H1 (cell line): ENCODE measurements around the gene MYO1D. TPM values are rescaled to one million over a fixed set of nuclear protein-coding genes. Genes with fewer than 3 reads are reported as not detected.

ENCODE experiments used
- CTCF ChIA-PET: fragments of 300-600 bp; sonication (Branson Sonifier 250); formaldehyde crosslinking; loops from one replicate; lab custom pipeline; 2021; ENCODE audit not compliant: partially characterized antibody; lab: Charles Lee
- POLR2A ChIA-PET: fragments of 300-600 bp; sonication (Branson Sonifier 250); formaldehyde crosslinking; loops from one replicate; lab custom pipeline; 2021; ENCODE audit warnings: inconsistent platforms; ENCODE audit not compliant: partially characterized antibody; lab: Charles Lee
- DNase-seq, 2 experiments: peaks; one replicate each; pipeline versions ENCODE4 v3.0.0 to v3.0.0-alpha.2; 2010 to 2022; ENCODE audit warnings: low spot score in 2 of 2, low read depth in 1 of 2, mixed read lengths in 1 of 2
- FAIRE-seq: peaks from 2 replicates; lab custom pipeline; 2011; peaks lifted over from hg19 to GRCh38; lab: Jason Lieb, UNC
- H2AFZ ChIP-seq: 2 replicates; pipeline ENCODE4 v1.8.1; 2012; ENCODE audit warnings: low read length, inconsistent platforms
- H2AK5ac ChIP-seq: 2 replicates; pipeline ENCODE4 v1.6.1; 2013; ENCODE audit warnings: low read depth, low read length
- H2BK120ac ChIP-seq: replicated peaks from 2 replicates; pipeline ENCODE3; 2013; ENCODE audit warnings: low read depth, low read length, inconsistent platforms
- H2BK12ac ChIP-seq: 2 replicates; pipeline ENCODE4 v1.6.1; 2013; ENCODE audit warnings: low read depth, low read length
- H2BK15ac ChIP-seq: 2 replicates; pipeline ENCODE4 v1.6.1; 2013; ENCODE audit warnings: low read length
- H2BK20ac ChIP-seq: 2 replicates; pipeline ENCODE4 v1.6.1; 2013; ENCODE audit warnings: low read length
- H2BK5ac ChIP-seq: 2 replicates; pipeline ENCODE4 v1.6.1; 2013; ENCODE audit warnings: low read depth, low read length
- H3K14ac ChIP-seq: 2 replicates; pipeline ENCODE4 v1.6.1; 2013; ENCODE audit warnings: inconsistent platforms; ENCODE audit not compliant: insufficient read length
- H3K18ac ChIP-seq: 2 replicates; pipeline ENCODE4 v1.6.1; 2013; ENCODE audit warnings: low read length; ENCODE audit errors: extremely low read depth
- H3K23ac ChIP-seq: 2 replicates; pipeline ENCODE4 v1.6.1; 2013; ENCODE audit warnings: inconsistent platforms; ENCODE audit not compliant: insufficient read length
- H3K23me2 ChIP-seq: 2 replicates; pipeline ENCODE4 v1.6.1; 2013; ENCODE audit warnings: low read depth, low read length
- H3K27ac ChIP-seq: 2 replicates; pipeline ENCODE4 v1.6.1; 2011; ENCODE audit warnings: low read depth, low read length, inconsistent platforms
- H3K27me3 ChIP-seq, 4 experiments: replicated peaks in 1 of 4; 1 replicate in 1 of 4; 2 replicates in 3 of 4; pipeline versions ENCODE4 v1.6.1 to v1.8.1; 2011 to 2013; ENCODE audit warnings: low read length in 3 of 4, mild to moderate bottlenecking in 3 of 4, inconsistent platforms in 2 of 4, mixed read lengths in 2 of 4, moderate library complexity in 1 of 4; ENCODE audit not compliant: control insufficient read depth in 3 of 4, insufficient read depth in 3 of 4; ENCODE audit errors: extremely low read depth in 1 of 4
- H3K36me3 ChIP-seq, 4 experiments: 2 replicates each; pipeline versions ENCODE4 v1.6.1 to v1.8.1; 2011 to 2013; ENCODE audit warnings: mild to moderate bottlenecking in 4 of 4, low read length in 3 of 4, moderate library complexity in 2 of 4, control low read depth in 1 of 4, inconsistent platforms in 1 of 4; ENCODE audit not compliant: insufficient read depth in 4 of 4, control insufficient read depth in 2 of 4
- H3K4ac ChIP-seq: replicated peaks from 2 replicates; pipeline ENCODE3; 2013; ENCODE audit warnings: low read length, low read depth, mixed read lengths, inconsistent platforms; ENCODE audit not compliant: insufficient read length
- H3K4me1 ChIP-seq, 4 experiments: replicated peaks in 1 of 4; 1 replicate in 1 of 4; 2 replicates in 3 of 4; pipeline versions ENCODE4 v1.6.1 to v1.8.1; 2011 to 2013; ENCODE audit warnings: low read length in 3 of 4, inconsistent platforms in 2 of 4, mixed read lengths in 1 of 4; ENCODE audit not compliant: insufficient read depth in 4 of 4, control insufficient read depth in 3 of 4
- H3K4me2 ChIP-seq, 2 experiments: 2 replicates each; pipeline versions ENCODE4 v1.6.1 to v1.8.1; 2011 to 2013; ENCODE audit warnings: low read depth in 2 of 2, low read length in 2 of 2, control low read depth in 1 of 2, inconsistent platforms in 1 of 2, mild to moderate bottlenecking in 1 of 2; ENCODE audit not compliant: insufficient read depth in 1 of 2
- H3K4me3 ChIP-seq, 4 experiments: fragments of 200-600, 300-600 bp in 1 of 4; sonication (generic), shearing (Covaris generic), sonication (Bioruptor Twin) in 1 of 4; 2 replicates each; pipeline versions ENCODE4 v1.5.1 to v1.8.1; 2011 to 2016; ENCODE audit warnings: low read length in 4 of 4, low read depth in 3 of 4, control low read depth in 2 of 4, inconsistent platforms in 2 of 4, mild to moderate bottlenecking in 2 of 4, mixed read lengths in 1 of 4, moderate library complexity in 1 of 4; ENCODE audit not compliant: insufficient read depth in 2 of 4; ENCODE audit errors: extremely low read depth in 1 of 4
- H3K56ac ChIP-seq: replicated peaks from 2 replicates; pipeline ENCODE3; 2013; ENCODE audit warnings: low read depth, mild to moderate bottlenecking, mixed read lengths, low read length, inconsistent platforms; ENCODE audit not compliant: insufficient read length
- H3K79me1 ChIP-seq: 2 replicates; pipeline ENCODE4 v1.6.1; 2013; ENCODE audit warnings: low read depth, low read length, control low read depth
- H3K79me2 ChIP-seq, 2 experiments: 2 replicates each; pipeline versions ENCODE4 v1.6.1 to v1.8.1; 2012 to 2013; ENCODE audit warnings: low read length in 2 of 2, mild to moderate bottlenecking in 2 of 2, inconsistent platforms in 1 of 2; ENCODE audit not compliant: insufficient read depth in 2 of 2, control insufficient read depth in 1 of 2
- H3K9ac ChIP-seq, 4 experiments: replicated peaks in 1 of 4; 1 replicate in 1 of 4; 2 replicates in 3 of 4; pipeline versions ENCODE4 v1.6.1 to v1.8.1; 2011 to 2013; ENCODE audit warnings: low read depth in 3 of 4, low read length in 3 of 4, control low read depth in 2 of 4, mild to moderate bottlenecking in 2 of 4, moderate library complexity in 2 of 4, inconsistent platforms in 1 of 4; ENCODE audit errors: extremely low read depth in 1 of 4
- H3K9me3 ChIP-seq, 2 experiments: 2 replicates each; pipeline versions ENCODE4 v1.6.1 to v1.8.1; 2012 to 2013; ENCODE audit warnings: mild to moderate bottlenecking in 2 of 2, moderate library complexity in 2 of 2, control low read depth in 1 of 2, inconsistent platforms in 1 of 2, low read depth in 1 of 2, low read length in 1 of 2, mixed read lengths in 1 of 2; ENCODE audit not compliant: insufficient read depth in 2 of 2
- H4K20me1 ChIP-seq, 2 experiments: replicated peaks in 1 of 2; 2 replicates each; pipeline versions ENCODE3 to v1.8.1; 2011 to 2013; ENCODE audit warnings: inconsistent platforms in 2 of 2, low read length in 2 of 2, mild to moderate bottlenecking in 1 of 2; ENCODE audit not compliant: insufficient read depth in 2 of 2, control insufficient read depth in 1 of 2
- H4K5ac ChIP-seq: 2 replicates; pipeline ENCODE4 v1.6.1; 2013; ENCODE audit warnings: low read length, low read depth, mixed read lengths, inconsistent platforms; ENCODE audit not compliant: insufficient read length
- H4K8ac ChIP-seq: 2 replicates; pipeline ENCODE4 v1.8.0; 2013; ENCODE audit warnings: mild to moderate bottlenecking, moderate library complexity, low read length, inconsistent platforms; ENCODE audit not compliant: insufficient read depth; ENCODE audit errors: extremely low read depth
- H4K91ac ChIP-seq: replicated peaks from 2 replicates; pipeline ENCODE3; 2013; ENCODE audit warnings: low read length, mixed read lengths, inconsistent platforms; ENCODE audit not compliant: insufficient read length
- RFX5 ChIP-seq: IDR thresholded peaks from 2 replicates; pipeline ENCODE4 v1.6.1; 2011; ENCODE audit warnings: low read depth, low read length, improper control_type of control experiment, borderline replicate concordance
- WGBS, 2 experiments: shearing (Covaris generic) in 1 of 2; methylation state at CpG; one replicate each; pipeline versions ENCODE4 v1.1.6 to v1.1.7; 2013 to 2015; ENCODE audit warnings: low lambda C conversion rate in 2 of 2, mixed read lengths in 2 of 2, inconsistent platforms in 1 of 2, low coverage in 1 of 2, missing lambda C conversion rate in 1 of 2; ENCODE audit not compliant: insufficient replicate concordance in 2 of 2, insufficient coverage in 1 of 2, insufficient read length in 1 of 2; ENCODE audit errors: extremely low coverage in 1 of 2, missing lambda C conversion rate in 1 of 2; 5-methylcytosine and 5-hydroxymethylcytosine counted together
- polyA plus RNA-seq, 7 experiments: library from polyadenylated mRNA; depleted of rRNA in 3 of 7; stranded (reverse) in 5 of 7; unstranded in 2 of 7; fragments of >200 nt in 5 of 7; fragments of 200-250 nt in 2 of 7; gene quantifications; 1 replicate in 5 of 7; 2 replicates in 1 of 7; 4 replicates in 1 of 7; pipeline versions ENCODE4 v1.2.1 to v1.2.3, GENCODE V29; 2011 to 2013; ENCODE audit warnings: missing spikeins in 2 of 7, mixed read lengths in 2 of 7
- total RNA-seq: library from RNA; stranded (reverse); fragmentation: NEBNext Ultra II Directional; extraction: Animal tissue kit (Norgen Biotek cat#: 25700); gene quantifications from 2 replicates; pipeline ENCODE4 v1.2.1, GENCODE V29; 2021

Gene MYO1D
- total and polyA plus RNA-seq, 2 of the 8 experiments (the other 6 are each of a cell fraction or from before 2014, with no cell fraction given), result 6.5 to 25.4 TPM

DNA sequence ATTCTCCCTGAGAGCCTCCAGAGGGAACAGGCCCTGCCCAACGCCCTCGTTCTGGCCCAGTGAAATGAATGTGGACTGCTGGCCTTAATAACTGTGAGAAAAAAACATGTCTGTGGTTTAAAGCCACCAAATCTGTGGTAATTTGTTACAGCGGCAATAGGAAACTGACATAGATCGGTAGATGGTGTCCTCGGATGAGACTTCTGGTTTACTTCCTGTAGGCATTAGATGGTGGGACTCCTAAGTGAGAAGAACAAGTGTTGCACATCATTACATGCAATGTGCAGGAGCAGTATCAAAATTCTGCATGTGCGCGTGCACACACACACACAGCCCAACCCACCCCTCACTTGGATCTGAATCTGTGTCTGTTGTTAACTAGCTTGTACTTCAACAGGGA lies 348.1 kb downstream of the MYO1D start:
- Histone ChIP-seq H2BK12ac (no peak overlapping the region), H4K5ac (no peak overlapping the region), H3K27ac (no peak overlapping the region), H3K9me3 (no peaks in the 10 kb centered on the region), H3K4me3 (no peak overlapping the region), H4K8ac (no peak overlapping the region), H2AFZ (no peak overlapping the region), H2BK120ac (no peak overlapping the region), H3K4ac (no peak overlapping the region), H3K23ac (no peak overlapping the region), H3K56ac (no peak overlapping the region), H3K9ac (no peak overlapping the region), H3K27me3 (no peaks in the 10 kb centered on the region), H3K14ac (no peak overlapping the region), H4K91ac (no peak overlapping the region), H3K36me3 (no peaks in the 10 kb centered on the region), H4K20me1 (no peaks in the 10 kb centered on the region), H3K79me2 (no peaks in the 10 kb centered on the region), H2AK5ac (no peak overlapping the region), H3K4me2 (no peak overlapping the region), H2BK20ac (no peak overlapping the region), H3K23me2 (peaks cover 2% of the 10 kb centered on the region; the same call in 1 of the 2 replicates), H3K4me1 (peaks cover 0 to 2% (median 0%) of the 10 kb centered on the region in 4 experiments; a peak in 2 of 7 replicates), H3K79me1 (no peaks in the 10 kb centered on the region), H3K18ac (no peak overlapping the region), H2BK5ac (no peak overlapping the region), H2BK15ac (no peak overlapping the region)
- DNase-seq (no peak), FAIRE-seq (no peak)
- no peak for TF ChIP-seq RFX5
- ChIA-PET CTCF (interaction anchor here (0.6 to 0.8 kb wide), 3 partner anchors 8 to 130 kb away, joined by 3 read pairs; no protein-coding TSS in a partner anchor), POLR2A (interaction anchor here (1.2 kb wide), 1 partner anchor 11 kb away, joined by 4 read pairs; no protein-coding TSS in a partner anchor)
- WGBS, 2 experiments, result 97% methylated on average over 7 of the region's 7 CpGs; no CpG with 5 or more reads in 1 of the 2 experiments
